Thyroid gland (tissue), 4 donors: Measurements from ENCODE around the gene KIF2A.
A peak's percentile ranks its signal among the peaks of the same experiment; 100 is the strongest.

Experiments used
- CTCF ChIP-seq, 6 experiments: fragments of 200-600 bp in 3 of 6; fragments of 450-650 bp in 3 of 6; sonication (generic) in 3 of 6; IDR thresholded peaks; one replicate each; pipeline ENCODE4 v1.5.1; 2016 to 2019; ENCODE audit warnings: antibody characterized with exemption in 6 of 6, mild to moderate bottlenecking in 2 of 6, inconsistent platforms in 1 of 6, moderate library complexity in 1 of 6
- POLR2A ChIP-seq, 2 donors: fragments of 450-650 bp; IDR thresholded peaks; one replicate each; pipeline ENCODE4 v1.6.1; 2017; ENCODE audit warnings: antibody characterized with exemption in 2 of 2, mild to moderate bottlenecking in 2 of 2, moderate library complexity in 1 of 2

GRCh38 chr5:62305715-62306322 is at the start of gene KIF2A:
- TF ChIP-seq CTCF (IDR thresholded peaks at IDR 0.05) = peak in 1 of 6 experiments; percentile 3
- peak in 1 of 2 donors; percentile 69 for TF ChIP-seq POLR2A (IDR thresholded peaks at IDR 0.05)
